GM18909 (cell line): ENCODE results near the gene ADK.
"Not testable (repeated sequence)": the region's sequence is repeated elsewhere in the genome, so short reads cannot be mapped to it uniquely, and the experiment has no call there.

Experiments
- ATAC-seq: cut with Tn5 transposase; IDR thresholded peaks from one replicate; pipeline ENCODE4 v1.9.1; 2021; ENCODE audit warnings: mild to moderate bottlenecking; ENCODE audit not compliant: unreplicated experiment, poor library complexity

Gene ADK

GRCh38 chr10:74178042-74178791 is 27.2 kb downstream of the ADK start:
- no peak for ATAC-seq

- no peak for ATAC-seq
Observed at GRCh38 chr10:74179111-74179710, 28.2 kb downstream of the ADK start.

- no peak for ATAC-seq
Observed at GRCh38 chr10:74186678-74187077, 35.7 kb downstream of the ADK start.

- no peak for ATAC-seq
Observed at GRCh38 chr10:74187237-74187636, 36.2 kb downstream of the ADK start.

GRCh38 chr10:74188617-74189016 is 37.6 kb downstream of the ADK start:
- ATAC-seq = not testable (repeated sequence)

GRCh38 chr10:74189999-74190421 is 39.0 kb downstream of the ADK start:
- peak; percentile 78 for ATAC-seq

DNA sequence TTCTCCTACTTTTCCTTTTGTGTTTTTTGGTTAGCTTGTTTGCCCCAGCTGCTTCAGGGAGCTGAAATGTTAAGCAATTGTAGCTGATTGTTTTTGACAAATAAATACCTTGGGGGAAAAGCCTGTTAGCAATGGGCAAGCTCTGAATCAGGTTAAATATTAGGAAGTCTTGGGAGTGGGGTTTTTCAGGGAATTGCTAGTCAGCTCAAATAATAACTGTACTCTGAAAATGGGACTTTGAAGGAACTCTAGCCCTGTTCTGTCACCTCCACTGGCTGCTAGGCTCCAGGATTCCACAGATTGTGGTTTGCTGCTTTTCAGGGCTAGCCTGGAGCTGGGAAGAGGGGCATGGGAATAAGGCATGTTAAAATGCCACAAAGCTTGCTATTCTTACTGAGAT is 39.5 kb downstream of the ADK start:
- ATAC-seq = no peak

GRCh38 chr10:74194545-74194944 is 43.5 kb downstream of the ADK start:
- no peak for ATAC-seq

- no peak for ATAC-seq
Observed at GRCh38 chr10:74194999-74195398, 44.0 kb downstream of the ADK start.

DNA sequence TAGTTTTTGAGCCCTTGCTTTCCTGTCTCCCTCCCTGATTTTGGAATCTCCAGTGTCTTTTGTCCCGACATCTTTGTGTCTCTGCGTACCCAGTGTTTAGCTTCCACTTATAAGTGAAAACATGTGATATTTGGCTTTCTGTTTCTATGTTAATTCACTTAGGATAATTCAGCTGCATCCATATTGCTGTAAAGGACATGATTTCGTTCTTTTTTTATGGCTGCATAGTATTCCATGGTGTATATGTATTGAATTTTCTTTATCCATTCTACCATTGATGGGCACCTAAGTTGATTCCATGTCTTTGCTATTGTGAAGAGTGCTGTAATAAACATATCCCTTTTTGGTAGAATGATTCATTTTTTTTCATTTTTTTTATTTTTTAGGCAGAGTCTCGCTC is 48.3 kb downstream of the ADK start:
- no peak for ATAC-seq

- no peak for ATAC-seq
Observed at GRCh38 chr10:74202356-74202755, 51.3 kb downstream of the ADK start.

DNA sequence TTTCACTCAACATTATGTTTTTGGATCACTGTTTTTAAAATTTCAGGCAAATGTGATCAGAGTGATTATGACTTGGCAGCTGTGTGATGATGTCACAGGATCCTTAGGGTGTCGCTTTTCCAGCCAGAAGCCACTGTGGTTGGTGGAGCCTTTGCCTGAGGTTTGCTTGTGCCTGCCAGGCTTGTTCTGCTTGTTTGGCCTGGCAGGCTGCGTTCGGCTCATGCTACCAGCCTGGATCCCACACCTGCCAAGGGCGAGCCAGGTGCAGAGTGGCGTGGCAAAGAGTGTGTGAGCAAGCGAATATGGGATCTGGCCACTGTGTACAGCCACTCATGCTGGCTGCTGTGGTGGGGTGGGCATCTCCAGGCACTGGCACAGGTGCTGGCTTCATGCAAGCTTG is 55.7 kb downstream of the ADK start:
- ATAC-seq = no peak

- ATAC-seq = no peak
Observed at GRCh38 chr10:74207691-74208480, 56.9 kb downstream of the ADK start.

- no peak for ATAC-seq
Observed at GRCh38 chr10:74208997-74209396, 58.0 kb downstream of the ADK start.

GRCh38 chr10:74213019-74213418 is 62.0 kb downstream of the ADK start:
- no peak for ATAC-seq

DNA sequence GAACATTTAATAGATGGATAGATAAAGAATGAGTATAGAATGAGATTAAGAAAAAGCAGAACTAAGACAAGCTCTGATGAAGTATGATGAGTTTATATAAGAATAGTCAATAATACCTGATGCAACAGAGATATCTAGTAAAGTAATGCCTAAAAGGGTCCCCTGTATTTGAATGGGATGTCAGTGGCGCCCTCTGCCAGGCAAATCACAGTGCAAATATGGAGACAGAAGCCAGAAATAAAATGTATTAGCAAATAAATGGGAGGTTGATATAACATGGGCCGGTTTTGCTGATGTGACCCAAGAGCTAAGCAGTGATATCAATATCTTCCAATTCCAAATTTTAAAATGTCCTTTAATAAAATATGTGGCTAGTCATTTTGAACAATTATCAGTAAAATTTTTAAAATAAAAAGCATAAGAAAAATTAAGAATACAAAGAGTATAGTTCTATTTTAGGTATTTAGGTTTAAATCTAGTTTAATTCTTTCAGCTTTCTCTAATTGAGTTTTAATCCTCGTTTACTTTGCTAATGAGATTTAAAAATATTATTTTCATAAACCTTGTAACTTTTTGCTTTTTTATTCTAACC is 62.6 kb downstream of the ADK start:
- no peak for ATAC-seq

- ATAC-seq = not testable (repeated sequence)
Observed at GRCh38 chr10:74217110-74217509, 66.1 kb downstream of the ADK start.

DNA sequence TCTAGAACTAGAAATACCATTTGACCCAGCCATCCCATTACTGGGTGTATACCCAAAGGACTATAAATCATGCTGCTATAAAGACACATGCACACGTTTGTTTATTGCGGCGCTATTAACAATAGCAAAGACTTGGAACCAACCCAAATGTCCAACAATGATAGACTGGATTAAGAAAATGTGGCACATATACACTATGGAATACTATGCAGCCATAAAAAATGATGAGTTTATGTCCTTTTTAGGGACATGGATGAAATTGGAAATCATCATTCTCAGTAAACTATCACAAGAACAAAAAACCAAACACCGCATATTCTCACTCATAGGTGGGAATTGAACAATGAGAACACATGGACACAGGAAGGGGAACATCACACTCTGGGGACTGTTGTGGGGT is 71.4 kb downstream of the ADK start:
- ATAC-seq = not testable (repeated sequence)

- ATAC-seq = no peak
Observed at GRCh38 chr10:74223755-74224529, 72.9 kb downstream of the ADK start.
